ENCODE results near the gene SIRT3.

SIRT3 gene

DNA sequence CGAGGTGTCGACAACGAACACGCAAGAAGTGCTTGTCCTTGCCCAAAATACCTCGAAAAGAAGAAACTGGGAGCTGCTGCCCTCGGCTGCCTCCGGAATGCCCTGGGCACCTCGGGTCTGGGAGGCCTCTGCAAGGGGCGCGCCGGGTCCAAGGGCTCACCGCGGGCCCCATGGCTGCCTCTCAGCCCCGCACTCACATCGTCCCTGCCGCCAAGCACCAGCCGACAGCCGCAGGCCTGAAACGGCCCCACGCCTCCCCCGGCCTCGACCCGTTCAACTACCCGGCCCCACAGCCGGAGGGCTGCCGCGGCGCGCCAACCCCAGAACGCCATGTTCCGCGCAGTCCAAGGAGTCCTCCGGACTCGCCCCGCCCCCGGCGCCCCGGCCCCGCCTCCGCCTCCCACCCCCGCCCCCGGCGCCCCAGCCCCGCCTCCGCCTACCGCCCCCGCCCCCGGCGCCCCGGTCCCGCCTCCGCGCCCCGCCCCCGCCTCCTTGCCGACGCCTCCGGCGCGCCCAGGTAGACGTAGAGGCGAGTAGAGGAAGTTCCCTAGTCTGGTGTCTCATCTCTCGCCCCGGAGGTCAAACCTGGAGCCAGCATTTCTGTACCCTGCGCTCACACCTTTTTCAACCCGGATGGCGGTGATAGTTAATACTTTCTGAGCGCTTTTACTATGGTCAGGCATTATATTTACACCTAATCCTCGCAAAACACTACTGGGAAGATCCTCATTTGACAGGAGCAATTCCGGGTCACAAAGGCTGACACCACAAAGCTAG, at the start of gene SIRT3:
Gene SIRT3, minus strand, starts transcription at position 346 of the 777 bp plus-strand sequence. Its CDS starts 14 bp downstream, at position 332.
- DNase-seq (ENCODE audit: low spot score): peak; percentile 90

DNA sequence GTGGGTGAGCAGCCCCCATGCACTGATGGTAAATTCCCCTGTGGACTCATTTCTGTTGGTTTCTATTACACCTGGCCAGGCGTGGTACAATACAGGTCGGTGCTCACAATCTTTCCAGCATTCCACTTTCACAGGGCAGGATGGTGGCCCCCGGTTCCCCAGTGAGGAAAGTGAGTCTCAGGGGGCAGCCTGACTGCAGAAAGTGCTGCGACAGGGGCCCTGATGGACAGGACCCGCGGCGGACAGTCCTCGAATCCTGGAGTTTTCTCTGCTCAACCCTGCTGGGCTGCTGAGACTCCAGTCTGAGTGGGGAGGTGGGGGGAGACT, 49.7 kb upstream of the SIRT3 start:
- DNase-seq (ENCODE audit: low spot score): no peak

DNA sequence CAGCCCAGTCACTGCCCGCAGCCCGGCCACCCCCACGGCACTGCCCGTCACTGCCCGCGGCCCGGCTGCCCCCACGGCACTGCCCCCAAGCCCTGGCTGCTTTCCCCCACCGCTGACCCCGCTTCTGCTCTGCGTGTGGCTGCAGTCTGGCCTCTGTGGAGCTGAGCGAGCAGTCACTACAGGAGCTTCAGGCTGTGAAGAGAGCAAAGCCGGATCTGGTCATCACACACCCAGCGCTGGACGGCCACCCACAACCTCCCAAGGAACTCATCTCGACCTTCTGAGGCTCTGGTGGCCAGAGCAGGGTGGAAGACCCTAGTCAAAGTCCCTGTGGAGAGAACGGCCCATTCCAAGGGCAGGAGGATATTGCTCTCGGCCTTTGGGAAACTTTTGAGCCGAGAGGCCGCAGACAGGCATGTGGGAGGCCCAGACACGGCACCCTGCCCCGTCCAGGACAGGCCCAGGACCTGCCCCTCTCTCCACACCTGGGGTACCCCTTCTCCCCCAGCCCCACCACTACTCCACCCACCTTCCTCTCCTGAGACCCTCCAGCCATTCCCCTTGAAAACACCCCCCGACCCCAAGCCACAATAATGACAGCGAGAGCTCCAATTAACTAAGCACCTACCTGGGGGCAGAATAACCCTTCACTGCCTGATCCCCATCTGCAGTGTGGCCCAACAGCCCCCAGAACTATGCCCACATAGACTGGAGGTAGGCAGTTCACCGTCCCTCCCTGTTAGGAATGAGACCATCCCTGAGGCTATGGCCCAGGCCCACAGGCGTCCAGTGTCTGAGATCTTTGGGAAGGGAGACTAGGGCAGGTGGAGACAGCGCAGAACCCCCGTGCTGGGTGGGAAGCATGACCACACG, 49.1 kb upstream of the SIRT3 start:
- DNase-seq (ENCODE audit: low spot score): no peak

DNA sequence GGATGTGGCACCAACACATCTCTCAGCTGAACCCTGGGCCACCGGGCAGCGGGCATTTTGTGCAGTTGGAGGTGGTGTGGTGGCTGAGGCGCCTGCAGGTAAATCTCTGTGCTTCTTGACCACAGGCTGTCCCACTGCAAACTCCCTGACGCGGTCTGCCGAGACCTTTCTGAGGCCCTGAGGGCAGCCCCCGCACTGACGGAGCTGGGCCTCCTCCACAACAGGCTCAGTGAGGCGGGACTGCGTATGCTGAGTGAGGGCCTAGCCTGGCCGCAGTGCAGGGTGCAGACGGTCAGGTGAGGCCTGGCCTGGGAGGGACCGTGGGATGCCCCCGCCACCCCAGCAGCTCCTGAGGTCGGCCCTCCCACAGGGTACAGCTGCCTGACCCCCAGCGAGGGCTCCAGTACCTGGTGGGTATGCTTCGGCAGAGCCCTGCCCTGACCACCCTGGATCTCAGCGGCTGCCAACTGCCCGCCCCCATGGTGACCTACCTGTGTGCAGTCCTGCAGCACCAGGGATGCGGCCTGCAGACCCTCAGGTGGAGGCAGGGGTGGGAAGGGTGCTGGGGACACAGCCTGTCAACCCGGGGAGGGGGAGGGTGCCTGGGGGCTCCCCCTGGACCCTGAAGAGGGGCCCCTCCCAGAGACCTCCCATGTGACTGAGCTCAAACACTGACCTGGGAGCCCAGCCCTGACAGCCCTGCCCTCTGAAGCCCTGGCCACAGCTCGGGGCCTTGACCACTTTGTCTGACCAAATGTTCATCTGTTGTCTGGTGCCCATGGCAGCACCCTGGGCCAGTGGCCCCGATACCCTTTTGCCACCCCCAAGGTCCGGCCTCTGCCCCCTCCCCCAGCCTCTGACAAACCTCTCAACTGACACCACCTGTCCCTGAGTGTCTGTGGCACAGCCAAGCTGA, 48.2 kb upstream of the SIRT3 start:
- no peak for DNase-seq (ENCODE audit: low spot score)

DNA sequence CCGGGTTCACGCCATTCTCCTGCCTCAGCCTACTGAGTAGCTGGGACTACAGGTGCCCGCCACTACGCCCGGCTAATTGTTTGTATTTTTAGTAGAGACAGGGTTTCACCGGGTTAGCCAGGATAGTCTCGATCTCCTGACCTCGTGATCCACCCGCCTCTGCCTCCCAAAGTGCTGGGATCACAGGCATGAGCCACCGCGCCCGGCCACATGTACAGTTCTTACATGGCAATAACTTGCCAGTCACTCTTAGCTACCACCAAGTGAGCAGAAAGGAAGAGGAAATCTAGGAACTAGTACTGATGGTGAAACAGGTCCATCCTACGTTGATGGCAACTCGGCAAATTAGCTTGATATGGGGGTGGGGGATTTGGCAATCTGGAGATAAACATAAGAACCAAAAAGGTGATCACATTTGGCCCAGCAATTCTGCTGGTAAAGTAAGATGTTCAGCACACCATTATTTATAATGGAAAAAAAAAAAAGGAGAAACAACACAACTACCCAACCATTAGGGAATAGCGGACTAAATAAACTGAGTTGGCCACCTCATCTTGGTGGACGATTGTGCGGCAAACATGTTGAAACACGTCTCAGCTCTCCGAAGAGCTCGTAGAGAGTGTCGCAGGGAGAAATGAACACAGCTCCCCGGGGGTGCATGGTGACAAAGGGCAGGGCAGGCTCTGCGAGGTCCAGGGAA, 47.4 kb upstream of the SIRT3 start:
- no peak for DNase-seq (ENCODE audit: low spot score)

DNA sequence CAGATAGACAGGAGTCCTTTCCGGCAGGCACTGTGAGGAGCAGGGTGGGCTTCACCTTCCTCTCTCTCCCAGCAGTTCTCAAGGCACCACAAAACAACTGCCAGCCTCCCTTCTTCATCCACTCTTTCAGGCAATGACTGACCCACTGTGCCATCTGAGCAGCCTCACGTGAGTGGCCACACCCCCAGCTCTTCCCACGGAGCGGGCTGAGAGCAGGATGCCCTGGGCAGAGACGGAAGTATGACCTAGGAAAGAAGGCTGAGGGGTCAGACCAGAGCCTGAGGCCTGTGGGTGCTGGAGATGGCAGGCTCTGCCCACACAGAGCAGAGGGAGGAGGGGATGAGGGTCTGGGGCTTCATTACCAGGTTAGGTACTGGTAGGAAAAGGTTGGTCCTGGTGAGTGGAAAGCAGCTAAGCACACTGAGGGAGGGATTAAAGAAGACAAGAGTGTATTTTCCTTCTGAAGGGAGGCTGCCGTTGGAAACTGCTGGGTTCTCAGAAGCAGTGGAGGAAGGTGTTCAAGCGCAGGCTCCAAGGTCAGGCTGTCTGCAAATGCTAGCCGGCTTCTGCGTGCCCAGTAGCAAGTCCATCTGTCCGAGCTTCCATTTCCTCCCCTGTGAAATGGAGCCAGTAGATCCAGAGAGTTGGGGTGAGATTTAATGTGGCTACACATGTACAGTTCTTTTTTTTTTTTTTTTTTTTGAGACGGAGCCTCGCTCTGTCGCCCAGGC, 46.7 kb upstream of the SIRT3 start:
- no peak for DNase-seq (ENCODE audit: low spot score)

DNA sequence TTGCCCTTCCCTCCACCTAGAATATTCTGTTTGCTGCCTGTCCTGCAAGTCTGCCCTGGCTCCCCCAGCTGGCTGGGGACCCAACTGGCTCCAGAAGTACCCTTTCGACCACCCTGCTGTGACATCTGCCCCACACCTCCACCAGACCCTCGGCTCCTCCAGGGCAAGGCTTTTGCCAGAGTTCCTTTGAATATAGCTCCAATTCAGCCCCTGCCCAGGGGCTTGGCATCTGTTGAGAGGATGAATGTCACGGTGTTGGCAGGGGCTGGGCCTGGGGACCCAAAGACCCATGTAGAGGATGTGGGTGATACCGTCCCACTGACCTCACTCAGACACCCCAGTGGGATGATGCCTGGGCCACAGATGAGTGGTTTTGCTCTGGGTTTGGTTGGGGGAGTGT, 46.0 kb upstream of the SIRT3 start:
- DNase-seq (ENCODE audit: low spot score): no peak

DNA sequence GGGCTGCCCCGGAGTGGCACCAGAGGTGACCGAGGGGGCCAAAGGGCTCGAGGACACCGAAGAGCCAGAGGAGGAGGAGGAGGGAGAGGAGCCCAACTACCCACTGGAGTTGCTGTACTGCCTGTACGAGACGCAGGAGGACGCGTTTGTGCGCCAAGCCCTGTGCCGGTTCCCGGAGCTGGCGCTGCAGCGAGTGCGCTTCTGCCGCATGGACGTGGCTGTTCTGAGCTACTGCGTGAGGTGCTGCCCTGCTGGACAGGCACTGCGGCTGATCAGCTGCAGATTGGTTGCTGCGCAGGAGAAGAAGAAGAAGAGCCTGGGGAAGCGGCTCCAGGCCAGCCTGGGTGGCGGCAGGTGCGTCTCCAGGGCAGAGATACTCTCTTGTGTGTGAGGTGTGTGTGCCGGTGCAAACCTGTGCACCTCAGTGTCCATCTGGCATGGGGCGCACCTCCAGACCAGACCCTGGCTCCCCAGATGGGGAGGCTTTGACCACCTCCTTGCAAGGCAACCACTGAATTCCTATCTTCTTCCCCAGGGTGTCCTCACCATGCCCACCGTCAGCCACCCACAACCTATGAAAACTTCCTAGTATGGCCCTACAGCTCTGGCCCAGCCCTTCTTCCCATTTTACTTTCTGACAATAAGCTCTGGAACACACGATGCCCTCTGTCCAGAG, 45.5 kb upstream of the SIRT3 start:
- DNase-seq (ENCODE audit: low spot score): no peak

DNA sequence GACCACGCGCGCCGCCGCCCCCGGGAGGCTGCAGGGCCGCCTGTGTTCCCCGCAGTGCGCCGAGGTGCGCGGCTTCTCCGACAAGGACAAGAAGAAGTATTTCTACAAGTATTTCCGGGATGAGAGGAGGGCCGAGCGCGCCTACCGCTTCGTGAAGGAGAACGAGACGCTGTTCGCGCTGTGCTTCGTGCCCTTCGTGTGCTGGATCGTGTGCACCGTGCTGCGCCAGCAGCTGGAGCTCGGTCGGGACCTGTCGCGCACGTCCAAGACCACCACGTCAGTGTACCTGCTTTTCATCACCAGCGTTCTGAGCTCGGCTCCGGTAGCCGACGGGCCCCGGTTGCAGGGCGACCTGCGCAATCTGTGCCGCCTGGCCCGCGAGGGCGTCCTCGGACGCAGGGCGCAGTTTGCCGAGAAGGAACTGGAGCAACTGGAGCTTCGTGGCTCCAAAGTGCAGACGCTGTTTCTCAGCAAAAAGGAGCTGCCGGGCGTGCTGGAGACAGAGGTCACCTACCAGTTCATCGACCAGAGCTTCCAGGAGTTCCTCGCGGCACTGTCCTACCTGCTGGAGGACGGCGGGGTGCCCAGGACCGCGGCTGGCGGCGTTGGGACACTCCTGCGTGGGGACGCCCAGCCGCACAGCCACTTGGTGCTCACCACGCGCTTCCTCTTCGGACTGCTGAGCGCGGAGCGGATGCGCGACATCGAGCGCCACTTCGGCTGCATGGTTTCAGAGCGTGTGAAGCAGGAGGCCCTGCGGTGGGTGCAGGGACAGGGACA, 44.8 kb upstream of the SIRT3 start:
- no peak for DNase-seq (ENCODE audit: low spot score)

DNA sequence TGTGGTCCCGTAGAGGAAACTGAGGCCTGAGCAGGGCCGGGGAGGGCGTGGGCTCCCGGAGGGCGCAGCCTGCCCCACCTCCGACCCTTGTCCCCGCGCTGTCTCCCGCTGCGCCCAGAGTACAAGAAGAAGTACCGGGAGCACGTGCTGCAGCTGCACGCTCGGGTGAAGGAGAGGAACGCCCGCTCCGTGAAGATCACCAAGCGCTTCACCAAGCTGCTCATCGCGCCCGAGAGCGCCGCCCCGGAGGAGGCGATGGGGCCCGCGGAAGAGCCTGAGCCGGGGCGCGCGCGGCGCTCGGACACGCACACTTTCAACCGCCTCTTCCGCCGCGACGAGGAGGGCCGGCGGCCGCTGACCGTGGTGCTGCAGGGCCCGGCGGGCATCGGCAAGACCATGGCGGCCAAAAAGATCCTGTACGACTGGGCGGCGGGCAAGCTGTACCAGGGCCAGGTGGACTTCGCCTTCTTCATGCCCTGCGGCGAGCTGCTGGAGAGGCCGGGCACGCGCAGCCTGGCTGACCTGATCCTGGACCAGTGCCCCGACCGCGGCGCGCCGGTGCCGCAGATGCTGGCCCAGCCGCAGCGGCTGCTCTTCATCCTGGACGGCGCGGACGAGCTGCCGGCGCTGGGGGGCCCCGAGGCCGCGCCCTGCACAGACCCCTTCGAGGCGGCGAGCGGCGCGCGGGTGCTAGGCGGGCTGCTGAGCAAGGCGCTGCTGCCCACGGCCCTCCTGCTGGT, 44.0 kb upstream of the SIRT3 start:
- DNase-seq (ENCODE audit: low spot score): peak; percentile 49

DNA sequence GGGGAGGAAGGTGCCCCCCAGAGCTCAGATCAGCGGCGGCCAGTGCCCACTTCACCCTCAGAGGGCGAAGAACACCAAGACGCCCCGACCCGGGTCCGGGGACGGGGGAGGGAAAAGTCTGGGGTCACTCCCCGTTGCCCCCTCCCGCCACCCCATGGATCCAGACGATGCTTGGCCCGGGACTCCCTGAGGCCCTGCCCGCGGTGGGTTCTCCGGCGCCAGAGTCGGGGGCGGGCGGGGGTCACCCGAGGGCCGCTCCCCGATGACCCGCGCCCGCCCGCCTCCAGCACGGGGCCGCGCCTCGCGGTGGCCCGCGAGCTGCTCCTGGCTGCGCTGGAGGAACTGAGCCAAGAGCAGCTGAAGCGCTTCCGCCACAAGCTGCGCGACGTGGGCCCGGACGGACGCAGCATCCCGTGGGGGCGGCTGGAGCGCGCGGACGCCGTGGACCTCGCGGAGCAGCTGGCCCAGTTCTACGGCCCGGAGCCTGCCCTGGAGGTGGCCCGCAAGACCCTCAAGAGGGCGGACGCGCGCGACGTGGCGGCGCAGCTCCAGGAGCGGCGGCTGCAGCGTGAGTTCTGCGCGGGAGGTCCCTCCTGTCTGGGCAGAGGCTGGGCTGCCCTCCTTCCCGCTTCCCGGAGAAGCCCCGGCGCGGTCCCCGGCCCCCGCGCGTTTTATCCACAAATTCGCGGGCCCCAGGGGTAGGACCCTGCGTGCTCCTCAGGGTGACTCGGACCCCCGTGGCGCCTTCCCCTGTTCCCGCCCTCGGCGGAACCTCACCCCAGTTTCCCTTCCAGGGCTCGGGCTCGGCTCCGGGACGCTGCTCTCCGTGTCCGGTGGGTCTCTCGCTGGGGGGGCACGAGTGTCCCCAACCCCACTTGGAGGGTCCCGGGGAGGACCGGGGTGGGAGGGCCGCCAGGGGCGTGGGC, 43.2 kb upstream of the SIRT3 start:
- no peak for DNase-seq (ENCODE audit: low spot score)

DNA sequence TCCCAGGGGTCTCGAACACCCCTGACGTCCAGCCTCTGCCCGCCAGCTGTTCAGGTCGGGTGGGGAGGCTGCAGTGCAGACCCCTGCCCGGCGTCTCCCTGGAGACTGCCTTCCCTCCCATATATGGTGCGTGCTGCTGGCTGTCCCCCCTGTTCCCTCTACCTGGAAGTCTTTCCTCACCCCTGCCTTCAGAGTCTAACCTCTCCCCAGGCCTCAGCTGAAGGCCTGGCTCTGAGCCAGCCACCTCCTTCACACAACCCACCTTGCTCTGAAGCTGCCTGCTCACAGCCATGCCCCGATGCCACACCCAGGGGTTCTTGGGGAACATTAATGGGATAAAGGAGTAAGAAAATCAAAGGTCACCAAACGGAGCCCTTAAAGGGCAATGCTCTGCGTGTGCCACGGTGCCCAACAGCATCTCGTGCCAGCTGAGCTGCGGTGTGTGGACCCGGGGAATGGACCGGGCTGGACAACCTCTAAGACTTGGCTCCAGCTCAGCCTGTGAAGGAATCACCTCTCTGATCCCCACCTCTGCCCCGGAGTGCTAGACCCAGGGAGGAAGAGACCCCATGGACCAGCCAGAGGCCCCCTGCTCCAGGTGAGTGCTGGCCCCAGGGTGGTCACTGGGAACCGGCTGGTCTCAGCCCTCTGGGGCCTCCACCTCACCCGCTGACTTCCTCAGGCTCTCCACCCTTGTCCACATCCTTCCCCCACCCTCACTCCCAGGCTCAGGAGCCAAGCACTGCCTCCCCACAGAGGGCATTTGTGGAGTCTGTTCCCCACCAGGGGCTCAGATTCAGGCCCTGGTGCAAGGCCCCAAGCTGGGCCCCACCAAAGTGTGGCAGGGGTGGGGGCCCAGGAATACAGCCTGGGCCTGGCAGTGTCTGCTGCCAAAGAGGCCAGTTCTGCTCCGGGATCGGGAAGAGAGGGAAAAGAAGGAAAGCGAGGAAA, 42.1 kb upstream of the SIRT3 start, which contains the start of gene NLRP6:
Gene NLRP6, plus strand, starts transcription at position 407 of the 951 bp plus-strand sequence. Its CDS starts 163 bp downstream, at position 570.
- DNase-seq (ENCODE audit: low spot score): no peak

DNA sequence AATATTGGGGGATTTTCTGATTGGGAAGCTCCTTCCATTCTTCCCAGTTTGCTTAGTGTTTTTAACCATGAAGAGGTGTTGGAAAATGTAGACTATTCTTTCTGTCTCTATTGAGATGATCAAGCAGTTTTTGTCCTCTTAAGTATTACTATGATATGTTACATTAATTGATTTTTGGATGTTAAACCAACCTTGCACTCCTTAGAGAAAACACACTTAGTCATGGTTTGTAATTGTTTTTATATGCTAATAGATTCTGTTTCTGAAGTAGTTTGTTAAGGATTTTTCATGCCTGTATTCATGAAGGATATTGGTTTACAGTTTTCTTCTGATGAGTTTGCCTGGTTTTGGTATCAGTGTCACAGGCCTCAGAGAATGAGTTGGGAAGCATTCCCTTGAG, 40.1 kb upstream of the SIRT3 start:
- DNase-seq (ENCODE audit: low spot score): no peak

DNA sequence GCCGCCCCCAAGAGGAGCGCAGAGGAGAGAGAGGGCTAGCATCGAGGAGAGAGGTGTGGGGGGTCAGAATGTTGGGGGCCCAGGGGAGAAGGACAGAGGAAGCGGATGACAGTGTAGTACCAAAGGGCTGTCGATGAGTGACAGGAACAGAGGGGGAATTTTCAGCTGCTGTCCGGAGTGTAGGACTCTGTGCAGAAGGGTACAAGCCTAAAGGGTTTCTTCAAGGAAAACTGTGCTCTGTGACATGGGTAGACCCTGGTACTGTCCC, 36.7 kb upstream of the SIRT3 start:
- no peak for DNase-seq (ENCODE audit: low spot score)

DNA sequence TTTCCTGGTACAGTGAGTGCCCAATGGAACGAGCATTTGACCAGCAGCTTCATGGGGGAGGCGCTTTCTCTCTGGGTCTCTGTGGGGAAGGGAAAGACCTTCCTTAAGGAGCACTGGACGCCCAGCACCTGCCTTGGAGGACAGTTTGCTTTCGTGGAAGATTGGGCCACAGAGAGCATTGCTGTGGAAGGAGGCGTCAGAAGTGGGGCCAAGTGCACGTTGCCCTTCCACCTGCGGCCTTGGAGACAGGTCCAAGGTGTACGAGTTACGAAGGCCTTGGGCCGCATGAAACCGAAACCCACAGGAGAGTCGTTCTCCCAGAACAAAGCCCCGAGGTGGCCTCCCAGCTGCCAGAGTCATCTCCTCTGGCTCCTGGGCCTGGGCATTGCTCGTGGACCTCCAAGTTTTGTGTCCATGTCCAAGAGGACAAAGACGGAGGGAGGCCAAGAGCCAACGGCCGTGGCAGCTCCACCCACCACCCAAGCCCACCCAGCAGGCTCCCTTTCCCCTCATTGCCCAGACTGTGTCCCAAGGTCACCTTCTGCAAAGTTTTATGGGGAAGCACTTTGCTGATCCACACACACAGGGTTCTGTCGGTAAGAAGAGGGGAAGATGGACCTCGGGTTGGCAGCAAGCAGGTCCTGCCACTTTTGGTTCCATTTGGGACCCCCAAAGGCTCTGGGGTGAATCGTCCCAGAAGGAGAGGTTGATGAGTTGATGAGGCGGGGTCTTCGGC, 36.2 kb upstream of the SIRT3 start:
- DNase-seq (ENCODE audit: low spot score): no peak

DNA sequence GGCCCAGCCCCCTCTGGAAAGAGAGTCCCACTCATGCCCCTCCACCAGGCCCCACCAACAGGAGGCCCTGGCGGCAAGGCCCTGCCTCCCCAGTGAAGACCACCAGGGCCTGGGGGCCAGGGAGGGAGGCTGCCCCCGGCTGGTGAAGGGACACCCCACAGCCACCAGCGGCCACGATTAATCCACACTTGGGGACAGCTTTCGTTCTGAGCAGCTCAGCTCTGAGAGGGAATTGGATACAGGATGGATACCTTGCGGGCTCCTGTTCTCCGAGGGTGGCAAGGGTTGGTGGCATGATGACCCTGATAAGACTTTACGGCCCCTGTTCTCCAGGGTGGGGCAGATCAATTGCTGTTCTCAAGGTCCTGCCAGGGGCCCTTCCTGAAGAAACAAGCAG, 35.2 kb upstream of the SIRT3 start:
- no peak for DNase-seq (ENCODE audit: low spot score)
